ENCODE data around the gene MEG3.

GRCh38 chr14:100828031-100828769 lies 2.3 kb downstream of the MEG3 start:
- TF ChIP-seq CREB1 (CRISPR knock-in tag; IDR thresholded peaks at IDR 0.05) (no peak), CTCF (IDR thresholded peaks at IDR 0.05) (peak; percentile 76), NFATC4 (CRISPR knock-in tag; IDR thresholded peaks at IDR 0.05) (no peak), AFF4 (CRISPR knock-in tag; IDR thresholded peaks at IDR 0.05; ENCODE audit: borderline replicate concordance) (no peak), NFE2L1 (CRISPR knock-in tag; IDR thresholded peaks at IDR 0.05) (no peak), MLX (CRISPR knock-in tag; IDR thresholded peaks at IDR 0.05) (no peak), FOXP4 (CRISPR knock-in tag; IDR thresholded peaks at IDR 0.05) (no peak), RELA (CRISPR knock-in tag; IDR thresholded peaks at IDR 0.05; ENCODE audit: borderline replicate concordance) (no peak), ARID4B (CRISPR knock-in tag; IDR thresholded peaks at IDR 0.05; ENCODE audit: borderline replicate concordance) (no peak), E2F1 (CRISPR knock-in tag; IDR thresholded peaks at IDR 0.05) (no peak), ZBTB43 (CRISPR knock-in tag; IDR thresholded peaks at IDR 0.05) (no peak)
